NCI-H1694 treated with DMSO at 0.1 percent for 48 hours (cell line): ENCODE measurements around the gene ELN.
"Not testable (repeated sequence)": the region's sequence is repeated elsewhere in the genome, so short reads cannot be mapped to it uniquely, and the experiment has no call there.

Source experiments
- DNase-seq: peaks from one replicate; lab custom pipeline; 2025; lab: John Stamatoyannopoulos, UW

ELN gene

DNA sequence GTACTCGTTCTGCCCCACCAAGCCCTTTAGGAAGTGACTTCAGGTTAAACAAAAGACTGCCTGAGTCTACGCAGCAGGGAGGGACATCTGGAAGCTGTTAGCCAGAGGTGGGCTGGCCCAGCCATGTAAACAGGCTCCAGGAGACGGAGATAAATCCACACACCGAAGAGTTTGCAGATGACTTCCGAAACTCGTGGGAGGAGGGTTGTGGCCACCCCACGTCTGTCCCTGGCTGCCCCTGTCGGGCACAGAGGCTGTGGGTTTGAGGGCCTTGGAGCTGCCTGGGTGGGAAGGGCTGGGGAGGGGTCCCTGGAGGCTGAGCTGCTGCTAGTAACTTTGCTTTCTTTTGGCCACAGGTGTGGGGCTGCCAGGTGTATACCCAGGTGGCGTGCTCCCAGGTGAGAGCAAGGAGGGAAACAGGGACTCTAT lies 15.6 kb downstream of the ELN start:
- DNase-seq = no peak

- no peak for DNase-seq
These were observed 16.7 kb downstream of the ELN start for GRCh38 chr7:74044366-74045350.

- not testable (repeated sequence) for DNase-seq
These were observed 18.6 kb downstream of the ELN start for GRCh38 chr7:74046581-74046980.

DNA sequence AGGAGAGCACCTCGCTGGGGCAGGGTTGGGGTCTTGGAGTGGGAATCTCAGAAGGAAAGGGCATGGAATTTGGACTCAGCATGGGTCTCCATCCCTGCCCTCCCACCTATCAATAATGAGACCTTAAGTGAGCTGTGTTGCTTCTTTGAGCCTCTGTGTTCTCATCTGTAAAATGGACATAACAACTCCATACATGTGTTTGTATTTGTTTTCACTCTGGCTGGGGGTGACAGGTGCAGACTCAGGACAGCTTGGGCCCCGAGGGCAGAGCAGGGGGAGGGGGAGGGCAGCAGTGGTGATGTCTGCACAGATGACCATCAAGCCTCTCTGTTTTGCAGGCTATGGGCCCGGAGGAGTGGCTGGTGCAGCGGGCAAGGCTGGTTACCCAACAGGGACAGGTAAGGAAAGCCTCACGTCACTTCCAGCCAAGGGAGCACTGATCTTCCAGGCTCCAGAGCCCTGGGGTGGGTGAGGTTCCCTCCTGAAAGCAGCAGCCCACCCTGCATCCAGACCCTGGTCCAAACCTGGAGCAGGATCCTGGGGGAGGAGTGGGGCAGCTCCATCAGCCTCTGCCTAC lies 19.9 kb downstream of the ELN start:
- DNase-seq = no peak

GRCh38 chr7:74048999-74049599 lies 21.1 kb downstream of the ELN start:
- no peak for DNase-seq

GRCh38 chr7:74049997-74050798 lies 22.2 kb downstream of the ELN start:
- no peak for DNase-seq

- no peak for DNase-seq
These were observed 23.2 kb downstream of the ELN start for GRCh38 chr7:74051193-74051592.

- no peak for DNase-seq
These were observed 23.8 kb downstream of the ELN start for GRCh38 chr7:74051629-74052410.

GRCh38 chr7:74052628-74053027 lies 24.7 kb downstream of the ELN start:
- no peak for DNase-seq

DNA sequence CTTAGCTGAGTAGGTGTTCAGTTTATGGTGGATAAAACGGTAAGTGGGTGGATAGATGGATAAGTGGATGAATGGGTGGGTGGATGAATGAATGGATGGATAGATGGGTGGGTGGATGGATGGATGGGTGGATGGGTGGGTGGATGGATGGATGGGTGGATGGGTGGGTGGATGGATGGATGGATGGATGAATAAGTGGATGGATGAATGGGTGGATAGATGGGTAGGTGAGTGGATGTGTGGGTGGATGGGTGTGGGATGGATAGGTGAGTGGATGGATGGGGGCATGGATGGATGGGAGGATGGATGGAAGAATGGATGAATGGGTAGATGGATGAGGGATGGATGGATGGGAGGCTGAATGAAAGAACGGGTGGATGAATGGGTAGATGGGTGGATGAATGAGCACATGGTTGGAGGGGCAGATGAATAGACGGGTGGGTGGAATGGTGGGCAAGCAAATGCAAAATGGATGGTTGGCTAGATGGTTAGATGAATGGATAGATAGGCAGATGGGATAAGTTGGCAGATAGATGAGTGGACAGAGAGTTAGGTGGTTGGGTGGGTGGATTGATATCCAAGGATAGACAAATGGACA lies 25.7 kb downstream of the ELN start:
- no peak for DNase-seq

DNA sequence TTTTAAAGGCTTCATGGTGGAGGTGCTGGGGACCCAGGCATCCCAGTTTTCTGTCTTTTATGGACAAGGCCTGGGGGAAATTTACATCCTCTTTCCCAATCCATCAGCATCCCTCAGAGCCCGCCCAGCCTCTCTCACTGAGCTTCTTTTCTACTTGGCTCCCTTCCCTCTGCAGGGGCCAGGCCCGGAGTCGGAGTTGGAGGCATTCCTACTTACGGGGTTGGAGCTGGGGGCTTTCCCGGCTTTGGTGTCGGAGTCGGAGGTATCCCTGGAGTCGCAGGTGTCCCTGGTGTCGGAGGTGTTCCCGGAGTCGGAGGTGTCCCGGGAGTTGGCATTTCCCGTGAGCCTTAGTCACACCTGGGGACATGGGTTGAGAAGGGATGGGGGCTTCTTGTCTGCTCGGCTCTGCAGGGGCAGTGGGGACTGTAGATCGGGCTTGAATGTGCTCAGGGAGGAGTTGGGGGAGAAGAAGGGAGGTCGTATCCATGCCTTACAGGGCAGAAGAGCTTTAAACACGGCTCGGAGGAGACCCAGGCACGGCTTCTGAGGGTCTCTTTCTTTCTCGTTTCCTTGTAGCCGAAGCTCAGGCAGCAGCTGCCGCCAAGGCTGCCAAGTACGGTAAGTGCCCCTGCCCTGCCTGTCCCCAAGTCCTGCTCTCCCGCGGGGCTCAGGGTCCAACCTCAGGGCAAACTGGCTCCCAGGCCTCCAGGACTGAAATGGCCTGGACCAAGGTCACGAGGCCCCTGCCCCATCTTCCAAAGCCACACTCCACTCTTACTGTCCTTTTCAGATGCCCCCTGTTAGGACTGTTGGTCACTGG lies 28.3 kb downstream of the ELN start:
- DNase-seq = no peak

- no peak for DNase-seq
These were observed 29.4 kb downstream of the ELN start for GRCh38 chr7:74057216-74057925.

- DNase-seq = no peak
These were observed 30.0 kb downstream of the ELN start for GRCh38 chr7:74057987-74058386.

DNA sequence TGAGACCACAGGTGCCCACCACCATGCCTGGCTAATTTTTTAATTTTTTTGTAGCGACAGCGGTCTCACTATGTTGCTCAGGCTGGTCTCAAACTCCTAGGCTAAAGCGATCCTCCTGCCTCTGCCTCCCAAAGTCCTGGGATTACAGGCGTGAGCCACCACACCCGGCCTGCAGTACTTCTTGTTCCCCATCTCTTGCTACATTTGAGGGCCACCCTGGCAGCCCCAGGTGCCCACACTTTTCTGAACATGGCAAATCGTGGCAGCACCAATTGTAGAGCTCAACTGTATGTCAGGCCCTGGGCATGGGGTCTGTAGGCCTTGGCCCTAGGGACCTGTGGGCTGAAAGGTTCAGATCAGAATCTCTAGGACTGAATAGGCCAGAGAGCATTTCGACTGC lies 30.5 kb downstream of the ELN start:
- no peak for DNase-seq

DNA sequence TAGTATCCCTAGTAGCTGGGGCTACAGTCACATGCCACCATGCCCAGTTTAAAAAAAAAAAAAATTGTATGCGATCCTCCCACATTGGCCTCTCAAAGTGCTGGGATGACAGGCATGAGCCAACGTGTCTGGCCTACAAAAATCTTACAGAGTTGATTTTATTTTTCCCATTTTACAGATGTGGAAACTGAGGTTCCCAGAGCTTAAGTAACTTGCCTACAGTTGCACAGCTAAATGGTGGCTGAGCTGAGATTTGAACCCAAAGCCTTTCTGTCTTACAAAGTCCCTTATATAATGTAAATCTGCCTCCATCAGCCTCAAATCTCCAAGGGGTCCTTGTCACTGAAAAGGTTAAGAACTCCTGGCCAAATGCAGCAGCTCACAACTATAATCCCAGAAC lies 31.1 kb downstream of the ELN start:
- DNase-seq = no peak

DNA sequence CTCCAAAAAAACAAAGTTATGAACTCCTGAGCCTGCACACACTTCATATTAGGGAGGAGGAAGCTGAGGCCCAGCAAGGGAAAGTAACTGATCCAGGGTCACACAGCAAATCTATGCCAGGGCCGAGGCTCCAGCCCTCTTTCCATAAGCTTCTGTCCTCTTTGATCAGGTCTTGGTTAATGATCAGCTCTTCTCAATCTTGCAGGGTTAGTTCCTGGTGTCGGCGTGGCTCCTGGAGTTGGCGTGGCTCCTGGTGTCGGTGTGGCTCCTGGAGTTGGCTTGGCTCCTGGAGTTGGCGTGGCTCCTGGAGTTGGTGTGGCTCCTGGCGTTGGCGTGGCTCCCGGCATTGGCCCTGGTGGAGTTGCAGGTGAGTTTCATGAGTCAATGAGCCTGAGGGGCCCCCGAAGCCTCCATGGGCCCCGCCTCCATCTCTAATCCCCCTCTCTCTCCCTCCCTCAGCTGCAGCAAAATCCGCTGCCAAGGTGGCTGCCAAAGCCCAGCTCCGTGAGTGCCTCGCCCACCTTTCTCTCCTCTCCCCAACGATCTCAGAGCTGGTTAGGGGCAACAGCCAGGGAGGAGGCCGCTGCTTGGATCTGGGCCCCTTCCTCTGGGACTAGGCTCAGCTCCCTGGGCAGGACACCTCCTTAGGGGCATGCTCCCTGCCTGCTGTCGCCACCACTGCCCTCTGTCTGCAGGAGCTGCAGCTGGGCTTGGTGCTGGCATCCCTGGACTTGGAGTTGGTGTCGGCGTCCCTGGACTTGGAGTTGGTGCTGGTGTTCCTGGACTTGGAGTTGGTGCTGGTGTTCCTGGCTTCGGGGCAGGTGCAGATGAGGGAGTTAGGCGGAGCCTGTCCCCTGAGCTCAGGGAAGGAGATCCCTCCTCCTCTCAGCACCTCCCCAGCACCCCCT lies 32.0 kb downstream of the ELN start:
- no peak for DNase-seq

DNA sequence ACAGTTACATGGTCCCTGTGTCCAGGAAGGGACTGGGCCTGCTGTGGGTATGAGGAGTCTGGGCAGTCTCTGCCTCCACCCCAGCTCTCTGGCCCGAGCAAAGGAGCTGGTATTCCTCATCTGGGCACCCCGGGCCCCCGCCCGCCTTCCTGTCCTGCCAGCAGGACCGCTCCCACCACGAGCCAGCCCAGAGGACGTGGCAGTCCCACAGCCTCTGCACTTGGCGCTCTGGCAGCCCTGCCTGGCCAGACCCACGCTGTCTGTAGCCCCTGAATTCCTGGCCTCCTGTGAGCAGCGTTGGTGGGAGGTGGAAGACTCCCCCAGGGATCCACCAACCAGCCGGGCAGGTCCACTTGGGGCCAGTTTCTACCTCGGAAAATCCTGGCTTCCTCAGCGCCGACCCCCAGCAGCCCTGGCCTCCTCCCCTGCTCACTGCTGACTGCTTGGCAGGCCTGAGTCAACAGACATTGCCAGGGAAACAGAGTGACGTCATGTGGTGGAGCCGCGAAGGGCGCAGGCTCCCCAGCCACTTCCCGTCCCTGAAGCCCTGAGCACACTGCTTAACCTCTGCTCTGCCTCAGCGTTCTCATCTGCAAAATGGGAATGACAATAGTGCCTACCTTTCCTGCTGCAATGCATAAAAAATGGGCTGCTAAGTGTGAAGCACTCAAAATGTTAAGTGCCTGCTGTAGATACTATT lies 34.0 kb downstream of the ELN start:
- DNase-seq = no peak

- DNase-seq = no peak
These were observed 35.3 kb downstream of the ELN start for GRCh38 chr7:74063223-74063641.
